Limb (tissue), 2 donors: ENCODE data around the gene RRAS2.
"Not testable (repeated sequence)": the region's sequence is repeated elsewhere in the genome, so short reads cannot be mapped to it uniquely, and the experiment has no call there.

Source experiments
- DNase-seq, 2 donors: peaks; one replicate each; pipeline ENCODE4 v3.0.0-alpha.2; 2016; ENCODE audit errors: extremely low spot score in 2 of 2

Gene RRAS2

DNA sequence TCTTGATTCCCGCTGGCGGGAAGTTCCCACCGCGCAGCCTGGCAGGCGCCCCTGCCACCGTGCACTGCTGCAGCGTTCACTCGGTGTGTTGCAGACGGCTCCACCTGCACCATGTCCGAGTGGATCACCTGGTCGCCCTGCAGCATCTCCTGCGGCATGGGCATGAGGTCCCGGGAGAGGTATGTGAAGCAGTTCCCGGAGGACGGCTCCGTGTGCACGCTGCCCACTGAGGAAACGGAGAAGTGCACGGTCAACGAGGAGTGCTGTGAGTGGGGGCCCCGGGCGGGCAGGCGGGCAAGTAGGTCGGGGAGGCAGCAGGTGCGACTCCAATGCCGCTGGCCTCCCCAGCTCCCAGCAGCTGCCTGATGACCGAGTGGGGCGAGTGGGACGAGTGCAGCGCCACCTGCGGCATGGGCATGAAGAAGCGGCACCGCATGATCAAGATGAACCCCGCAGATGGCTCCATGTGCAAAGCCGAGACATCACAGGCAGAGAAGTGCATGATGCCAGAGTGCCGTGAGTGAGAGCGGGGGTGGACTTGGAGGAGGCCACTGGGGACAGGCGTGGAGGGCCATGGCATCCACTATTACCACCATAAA is 99.7 kb downstream of the RRAS2 start:
- DNase-seq, result no peak

DNA sequence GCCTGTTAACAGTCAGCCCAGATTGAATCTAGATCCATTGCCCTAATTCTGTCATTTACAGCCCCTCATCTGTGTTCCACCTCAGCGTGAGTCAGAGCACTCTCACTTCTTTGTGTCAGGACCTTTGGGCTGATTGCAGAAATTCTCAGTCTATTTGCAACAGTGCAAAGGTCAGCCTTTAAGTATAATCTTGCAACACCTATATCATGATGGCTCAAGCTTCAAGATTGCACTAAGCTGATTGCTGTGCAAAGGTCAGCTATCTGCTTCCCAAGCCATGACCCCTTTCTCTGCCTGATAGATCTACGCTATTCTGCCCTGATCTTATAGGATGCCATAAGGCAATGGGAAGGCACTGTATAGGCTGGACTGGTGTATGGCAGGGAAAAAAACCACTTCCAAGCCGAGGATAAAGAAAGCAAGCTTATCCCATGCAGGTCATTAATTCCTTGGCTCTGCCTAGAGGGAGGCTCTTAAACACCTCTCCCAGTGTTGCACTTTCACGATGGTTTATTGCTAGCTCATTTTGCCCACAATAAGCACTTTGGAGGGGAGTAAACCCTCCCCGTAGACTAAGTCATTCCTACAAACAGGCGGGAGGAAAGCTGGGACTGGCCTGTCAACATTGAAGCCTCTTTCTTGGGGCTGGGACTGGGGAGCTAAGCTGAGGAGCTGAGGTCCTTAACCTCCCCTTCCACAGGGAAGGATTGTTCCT is 100.6 kb downstream of the RRAS2 start:
- DNase-seq, result no peak

DNA sequence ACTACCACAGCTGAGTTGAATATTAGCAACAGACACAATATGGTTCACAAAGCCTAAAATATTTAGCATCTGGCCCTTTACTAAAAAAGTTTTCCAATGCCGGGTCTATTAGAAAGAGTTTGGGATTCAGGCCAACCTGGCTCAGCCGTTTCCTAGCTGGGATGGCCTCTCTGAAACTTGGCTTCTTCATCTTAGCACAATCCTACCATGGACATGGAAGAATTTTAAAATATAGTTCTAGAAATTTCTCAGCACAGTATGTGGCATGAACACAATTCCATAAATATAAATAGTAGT is 103.8 kb downstream of the RRAS2 start:
- DNase-seq, result peak; percentile 24 to 51

GRCh38 chr11:14254533-14255237 is 104.3 kb downstream of the RRAS2 start:
- DNase-seq, result no peak

GRCh38 chr11:14253840-14254239 is 105.1 kb downstream of the RRAS2 start:
- DNase-seq, result peak in 1 of 2 donors; percentile 11

DNA sequence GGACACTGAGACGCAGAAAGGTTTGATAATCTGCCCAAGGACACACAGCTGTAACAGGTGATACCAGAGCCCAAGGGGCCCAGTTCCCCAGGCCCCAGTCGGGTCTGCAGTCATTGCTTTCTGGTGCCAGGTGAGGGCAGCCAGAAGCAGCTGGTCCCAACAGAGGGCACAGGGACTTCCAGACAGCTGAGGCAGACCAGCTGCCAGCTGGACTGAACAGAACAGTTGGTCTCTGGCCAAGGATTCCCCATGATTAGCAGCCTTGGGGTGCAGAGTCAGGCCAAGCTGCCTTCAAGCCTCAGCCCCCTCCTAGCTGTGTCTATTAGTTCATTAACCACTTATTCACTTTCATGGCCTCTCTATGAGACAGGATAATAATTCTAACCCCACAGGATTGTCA is 105.6 kb downstream of the RRAS2 start:
- peak; percentile 51 to 63 for DNase-seq

DNA sequence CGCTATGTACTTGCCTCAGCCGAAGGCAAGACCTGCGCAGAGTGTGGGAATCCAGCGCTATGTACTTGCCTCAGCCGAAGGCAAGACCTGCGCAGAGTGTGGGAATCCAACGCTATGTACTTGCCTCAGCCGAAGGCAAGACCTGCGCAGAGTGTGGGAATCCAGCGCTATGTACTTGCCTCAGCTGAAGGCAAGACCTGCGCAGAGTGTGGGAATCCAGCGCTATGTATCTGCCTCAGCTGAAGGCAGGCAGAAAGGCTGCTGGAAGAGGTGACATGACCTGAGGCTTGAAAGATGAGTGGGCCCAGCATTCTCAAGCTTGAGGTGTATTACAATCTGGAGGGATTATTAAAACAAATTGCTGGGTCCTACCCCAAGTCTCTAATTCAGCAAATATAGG is 106.5 kb downstream of the RRAS2 start:
- not testable (repeated sequence) for DNase-seq

GRCh38 chr11:14251754-14252153 is 107.2 kb downstream of the RRAS2 start:
- no peak for DNase-seq

DNA sequence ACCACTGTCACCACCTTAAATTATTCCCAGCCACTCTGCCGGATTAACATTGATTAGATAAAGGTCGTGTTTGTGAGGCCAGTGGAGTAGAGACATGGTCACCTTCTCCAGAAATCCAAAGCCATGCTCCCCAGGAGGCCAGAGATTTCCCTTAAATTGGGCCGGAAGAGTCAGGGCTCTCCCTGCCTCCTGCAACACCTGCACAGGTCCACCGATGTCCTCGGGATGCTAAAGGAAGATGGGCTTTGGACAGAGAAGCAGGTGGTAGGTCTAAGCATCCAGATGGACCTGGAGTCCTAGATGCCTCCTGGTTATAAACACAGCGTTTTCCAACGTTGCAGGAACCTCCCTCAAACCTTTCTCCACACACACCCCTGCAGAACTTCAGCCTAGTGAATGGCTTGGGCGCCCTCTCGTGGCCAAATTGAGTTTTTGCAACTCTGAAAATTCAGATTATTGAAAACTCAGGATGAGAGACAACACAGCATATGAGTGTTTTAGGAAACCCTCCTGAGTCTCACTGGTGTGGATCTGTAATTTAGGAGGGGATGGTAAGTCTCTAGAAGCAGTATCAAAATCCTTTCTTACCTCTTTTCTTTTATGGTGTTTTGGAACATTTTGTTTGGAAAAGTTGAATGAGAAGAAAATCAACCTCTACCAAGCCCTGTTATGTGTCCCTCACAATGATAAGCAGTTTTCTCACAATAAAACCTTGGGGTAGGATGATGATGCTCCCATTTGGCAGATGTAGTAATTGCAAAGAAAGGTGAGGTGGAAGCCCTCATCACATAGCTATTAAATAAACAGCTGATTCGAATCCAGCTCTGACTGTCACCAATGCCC is 109.6 kb downstream of the RRAS2 start:
- DNase-seq, result peak; percentile 71 to 78

- DNase-seq, result no peak
Measured at GRCh38 chr11:14248580-14248981, 110.4 kb downstream of the RRAS2 start.

- no peak for DNase-seq
Measured at GRCh38 chr11:14245444-14245843, 113.5 kb downstream of the RRAS2 start.

DNA sequence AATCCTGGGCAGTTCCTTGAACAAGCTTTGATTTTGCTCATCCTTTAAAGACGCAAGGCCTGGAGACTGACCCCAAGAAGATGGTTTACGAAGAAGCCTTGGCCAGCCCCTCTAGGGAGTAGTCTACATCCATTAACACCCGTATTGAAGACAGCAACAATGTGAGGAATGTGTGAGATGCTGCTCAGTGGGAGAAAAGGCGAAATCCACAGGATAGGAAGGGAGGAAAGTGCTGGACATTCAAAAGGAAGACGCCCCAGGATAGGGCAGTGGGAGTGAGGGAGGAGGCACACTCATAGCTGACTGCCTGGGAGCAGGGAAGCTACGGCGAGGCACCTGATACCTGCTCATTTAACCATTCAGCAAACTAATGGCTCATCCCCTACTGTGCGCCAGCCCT is 114.1 kb downstream of the RRAS2 start:
- DNase-seq, result no peak

DNA sequence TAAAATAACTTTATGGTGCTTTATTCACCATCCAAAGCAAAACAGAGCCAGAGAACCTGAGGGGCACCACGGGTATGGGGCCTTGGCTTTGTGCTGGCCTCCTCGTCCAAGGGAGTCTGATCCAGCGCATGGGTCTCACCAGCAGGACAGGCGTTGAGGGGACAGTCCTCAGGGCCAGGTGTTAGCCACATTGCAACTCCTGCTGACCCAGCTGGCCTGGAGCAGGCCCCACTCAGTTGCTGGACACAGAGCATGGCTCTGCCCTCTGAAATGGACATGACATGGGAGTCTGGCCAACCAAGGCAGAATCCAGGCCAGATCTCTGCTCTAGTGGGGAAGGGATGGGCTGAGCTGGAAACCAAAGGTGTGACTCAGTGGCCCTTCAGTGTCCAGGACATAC is 116.2 kb downstream of the RRAS2 start:
- no peak for DNase-seq

DNA sequence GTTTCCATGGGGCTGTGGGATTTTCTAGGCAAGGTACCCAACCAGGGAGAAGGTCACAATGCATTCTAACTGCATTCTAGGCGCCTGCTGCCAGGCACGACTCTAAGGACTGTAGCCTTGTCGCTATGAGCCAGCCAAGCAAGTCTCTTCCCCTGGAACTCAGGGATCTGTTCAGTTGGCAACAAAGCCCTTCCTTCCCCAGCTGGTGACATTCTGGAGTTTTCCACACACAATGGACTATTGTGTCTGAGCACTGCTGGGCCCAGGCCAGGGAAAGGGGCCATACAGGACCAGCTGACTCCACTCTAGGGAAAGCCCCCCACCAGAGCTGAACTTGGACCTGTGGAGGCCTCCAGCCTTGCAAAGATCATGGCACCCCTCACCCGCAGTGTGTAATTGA is 116.8 kb downstream of the RRAS2 start:
- DNase-seq, result peak; percentile 32 to 43

DNA sequence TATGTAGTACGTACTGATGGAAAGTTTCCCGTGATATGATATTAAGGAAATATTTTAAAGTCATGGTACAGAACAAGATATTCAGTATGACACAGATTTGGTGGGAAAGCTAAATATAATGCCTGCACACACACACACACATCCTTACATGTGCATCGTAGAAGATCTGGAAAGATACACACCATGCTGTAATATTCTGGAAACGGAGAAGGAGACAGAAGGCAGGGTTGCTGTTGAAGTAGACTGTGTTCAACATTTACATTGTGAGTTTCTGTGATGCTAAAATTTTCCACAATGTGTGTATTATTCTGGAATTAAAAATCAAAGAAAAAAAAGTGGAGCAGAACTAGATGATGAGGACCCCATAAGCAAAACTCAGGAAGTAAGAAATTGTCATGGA is 118.0 kb downstream of the RRAS2 start:
- DNase-seq, result no peak

DNA sequence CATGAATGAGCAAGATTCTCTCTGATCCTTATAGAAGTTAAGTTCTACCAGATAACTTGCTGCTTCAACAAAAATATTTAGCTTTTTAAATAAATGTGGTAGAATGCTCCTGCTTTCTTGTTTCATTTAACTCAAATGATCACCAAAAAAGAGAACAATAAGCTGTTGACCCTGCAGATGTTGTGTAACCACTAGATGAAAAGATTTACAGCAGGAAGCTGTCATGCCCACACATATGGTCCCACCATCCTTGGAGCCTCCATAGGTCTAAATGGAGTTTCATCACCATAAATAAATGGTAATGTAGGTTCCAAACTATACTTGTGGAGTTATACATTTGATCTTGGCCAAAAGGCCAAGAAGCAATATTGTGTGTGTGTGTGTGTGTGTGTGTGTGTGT is 118.8 kb downstream of the RRAS2 start:
- DNase-seq, result no peak

DNA sequence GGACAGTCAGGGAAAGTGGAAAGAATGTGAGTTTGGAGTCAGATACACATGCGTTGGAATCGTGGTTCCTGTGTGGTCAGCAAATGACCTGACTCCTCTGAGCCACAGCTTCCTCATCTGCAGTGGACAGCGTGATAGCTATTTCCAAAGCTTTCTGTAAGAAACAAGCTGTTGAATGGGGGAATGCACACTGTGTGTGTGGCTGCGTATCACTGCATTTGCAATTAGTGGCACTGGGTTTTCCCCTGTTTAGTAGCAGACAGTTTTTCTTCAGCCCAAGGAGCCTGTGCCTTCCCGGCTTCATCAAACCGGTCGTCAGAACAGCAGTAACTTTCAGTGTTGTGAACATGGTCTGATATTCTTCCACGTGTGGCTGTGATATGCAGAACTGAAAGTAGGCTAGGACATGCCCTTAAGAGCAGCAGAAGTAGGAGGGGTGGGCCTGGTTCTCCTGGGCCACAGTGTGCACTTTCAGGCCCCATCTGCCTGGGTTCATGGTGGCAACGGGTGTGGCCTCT is 121.5 kb downstream of the RRAS2 start:
- DNase-seq, result no peak

DNA sequence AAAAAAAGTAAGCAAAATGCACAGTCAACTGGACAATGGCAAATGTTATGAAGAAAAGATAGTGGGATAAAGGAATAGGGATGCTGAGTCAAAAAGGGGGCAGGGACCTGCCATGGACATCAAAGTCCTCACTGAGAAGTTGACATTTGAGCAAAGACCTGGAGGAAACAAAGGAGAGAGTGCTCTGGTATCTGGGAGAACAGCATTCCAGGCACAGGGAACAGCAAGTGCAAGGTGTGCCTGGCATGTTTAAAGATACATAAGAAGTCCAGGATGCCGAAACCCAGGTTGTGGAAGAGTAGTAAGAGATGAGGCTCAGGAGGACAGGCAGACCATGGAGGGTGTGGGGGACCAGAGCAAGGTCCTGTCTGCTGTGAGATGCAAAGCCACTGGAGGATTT is 123.3 kb downstream of the RRAS2 start:
- no peak for DNase-seq

DNA sequence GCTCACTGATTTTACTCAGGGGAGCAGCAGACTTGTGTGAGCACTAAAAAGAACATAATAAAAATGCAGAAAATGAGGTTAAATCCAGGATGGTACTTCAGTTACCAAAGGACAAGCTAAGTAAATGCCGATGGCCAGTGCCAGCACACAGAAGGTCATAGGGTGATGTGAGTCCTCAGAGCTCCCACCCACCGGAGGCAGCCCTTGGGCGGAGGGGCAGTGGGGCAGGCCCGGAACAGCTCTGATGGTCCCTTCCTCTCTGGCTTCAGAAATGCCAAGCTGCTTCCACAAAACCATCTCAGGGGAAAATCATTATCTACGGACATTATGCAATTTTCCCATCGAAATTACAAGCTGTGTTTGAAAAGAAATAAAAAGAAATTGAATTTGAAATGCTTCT is 124.5 kb downstream of the RRAS2 start:
- no peak for DNase-seq

- DNase-seq, result no peak
Measured at GRCh38 chr11:14232652-14233051, 126.3 kb downstream of the RRAS2 start.

- no peak for DNase-seq
Measured at GRCh38 chr11:14230407-14230806, 128.6 kb downstream of the RRAS2 start.

- no peak for DNase-seq
Measured at GRCh38 chr11:14229472-14229871, 129.5 kb downstream of the RRAS2 start.
